BE2C (cell line): ENCODE results near the gene USP19.

Source experiments
- DNase-seq: peaks from one replicate; pipeline ENCODE4 v3.0.0-alpha.2; 2020
- H3K27me3 ChIP-seq: fragments of 250-450 bp; sonication (Bioruptor Pico); 2 replicates; pipeline ENCODE4 v1.5.1; 2020; ENCODE audit warnings: mild to moderate bottlenecking
- H3K36me3 ChIP-seq: fragments of 250-450 bp; sonication (Bioruptor Pico); 2 replicates; pipeline ENCODE4 v1.5.1; 2020; ENCODE audit warnings: mild to moderate bottlenecking
- H3K4me1 ChIP-seq: fragments of 250-450 bp; sonication (Bioruptor Pico); 2 replicates; pipeline ENCODE4 v1.5.1; 2020
- H3K4me3 ChIP-seq: 2 replicates; pipeline ENCODE4 v1.5.1; 2011; ENCODE audit warnings: low read depth, low read length
- H3K9me3 ChIP-seq: fragments of 250-450 bp; sonication (Bioruptor Pico); 2 replicates; pipeline ENCODE4 v1.5.1; 2020
- TF ChIP-seq, protein P1 (sequence below): IDR thresholded peaks from 2 replicates; pipeline ENCODE4 v1.5.1; 2012; ENCODE audit warnings: mild to moderate bottlenecking, low read depth, low read length

USP19 gene

DNA sequence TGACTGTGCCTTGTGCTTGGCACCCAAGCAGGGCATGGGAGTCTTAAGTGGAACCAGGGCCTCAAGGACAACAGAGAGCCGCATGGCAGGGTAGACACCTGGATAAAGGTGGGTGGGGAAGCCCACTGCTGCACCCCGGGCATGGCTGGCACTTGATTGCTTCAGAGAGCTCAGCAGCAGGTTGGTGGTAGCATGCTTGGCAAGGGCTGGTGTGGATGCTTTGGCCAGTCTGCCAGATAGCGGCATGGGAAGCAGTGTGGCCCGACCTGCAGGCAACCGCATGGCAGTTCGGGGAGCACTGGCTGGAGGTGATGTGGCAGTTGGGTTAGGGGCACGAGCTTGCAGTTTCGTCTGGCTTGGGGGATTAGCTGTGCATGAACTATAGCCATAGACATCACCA, 43.0 kb upstream of the USP19 start:
- no peaks in the 10 kb centered on the region for H3K27me3 ChIP-seq

DNA sequence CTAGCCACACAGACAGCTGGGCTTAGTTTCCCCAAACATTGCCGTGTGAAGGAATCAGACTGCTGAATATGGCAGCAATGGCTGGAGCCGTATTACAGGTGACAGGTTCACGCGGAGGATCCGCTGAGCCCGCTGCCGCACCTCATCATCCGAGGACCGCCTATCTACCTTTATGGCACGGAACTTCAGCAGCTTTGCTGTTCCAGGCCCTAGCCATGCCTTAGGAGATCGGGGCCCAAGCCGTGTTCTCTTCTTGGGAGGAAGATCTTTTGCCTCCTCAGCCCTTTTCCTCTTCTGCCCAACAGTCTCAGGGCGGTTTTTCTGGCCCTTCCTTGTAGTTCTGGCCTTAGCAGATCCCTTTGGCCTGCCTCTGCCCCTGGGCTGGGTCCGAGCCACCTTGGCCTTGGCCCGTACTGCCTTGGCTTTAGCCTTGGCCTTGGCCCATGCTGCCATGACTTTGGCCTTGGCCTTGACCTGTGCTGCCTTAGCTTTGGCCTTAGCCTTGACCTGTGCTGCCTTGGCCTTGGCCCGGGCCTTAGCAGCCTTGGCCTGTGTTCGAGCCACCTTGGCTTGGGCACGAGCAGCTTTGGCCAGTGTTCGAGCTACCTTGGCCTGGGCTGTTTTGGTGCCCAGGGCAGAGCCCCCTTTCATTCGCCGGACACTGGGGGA, 42.3 kb upstream of the USP19 start:
- TF ChIP-seq, protein P1, sequence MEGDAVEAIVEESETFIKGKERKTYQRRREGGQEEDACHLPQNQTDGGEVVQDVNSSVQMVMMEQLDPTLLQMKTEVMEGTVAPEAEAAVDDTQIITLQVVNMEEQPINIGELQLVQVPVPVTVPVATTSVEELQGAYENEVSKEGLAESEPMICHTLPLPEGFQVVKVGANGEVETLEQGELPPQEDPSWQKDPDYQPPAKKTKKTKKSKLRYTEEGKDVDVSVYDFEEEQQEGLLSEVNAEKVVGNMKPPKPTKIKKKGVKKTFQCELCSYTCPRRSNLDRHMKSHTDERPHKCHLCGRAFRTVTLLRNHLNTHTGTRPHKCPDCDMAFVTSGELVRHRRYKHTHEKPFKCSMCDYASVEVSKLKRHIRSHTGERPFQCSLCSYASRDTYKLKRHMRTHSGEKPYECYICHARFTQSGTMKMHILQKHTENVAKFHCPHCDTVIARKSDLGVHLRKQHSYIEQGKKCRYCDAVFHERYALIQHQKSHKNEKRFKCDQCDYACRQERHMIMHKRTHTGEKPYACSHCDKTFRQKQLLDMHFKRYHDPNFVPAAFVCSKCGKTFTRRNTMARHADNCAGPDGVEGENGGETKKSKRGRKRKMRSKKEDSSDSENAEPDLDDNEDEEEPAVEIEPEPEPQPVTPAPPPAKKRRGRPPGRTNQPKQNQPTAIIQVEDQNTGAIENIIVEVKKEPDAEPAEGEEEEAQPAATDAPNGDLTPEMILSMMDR, result no peak
- Histone ChIP-seq H3K9me3 (no peaks in the 10 kb centered on the region), H3K4me3 (no peak overlapping the region), H3K36me3 (peaks cover 3% of the 10 kb centered on the region; the same call in 1 of the 2 replicates), H3K4me1 (no peaks in the 10 kb centered on the region), H3K27me3 (no peaks in the 10 kb centered on the region)
- DNase-seq, result no peak

More for the DNA sequence above, 43.0 kb upstream of the USP19 start:
- TF ChIP-seq, protein P1, result no peak
- Histone ChIP-seq H3K9me3 (no peaks in the 10 kb centered on the region), H3K36me3 (peaks cover 3% of the 10 kb centered on the region; the same call in 1 of the 2 replicates), H3K4me3 (no peak overlapping the region), H3K4me1 (no peaks in the 10 kb centered on the region)
- no peak for DNase-seq

GRCh38 chr3:49161808-49162530, 41.3 kb upstream of the USP19 start:
- no peaks in the 10 kb centered on the region for H3K27me3 ChIP-seq
- TF ChIP-seq, protein P1, result no peak
- no peaks in the 10 kb centered on the region for H3K4me1 ChIP-seq
- no peaks in the 10 kb centered on the region for H3K9me3 ChIP-seq
- H3K36me3 ChIP-seq, result peaks cover 3% of the 10 kb centered on the region; the same call in 1 of the 2 replicates
- H3K4me3 ChIP-seq, result no peak overlapping the region
- DNase-seq, result no peak

DNA sequence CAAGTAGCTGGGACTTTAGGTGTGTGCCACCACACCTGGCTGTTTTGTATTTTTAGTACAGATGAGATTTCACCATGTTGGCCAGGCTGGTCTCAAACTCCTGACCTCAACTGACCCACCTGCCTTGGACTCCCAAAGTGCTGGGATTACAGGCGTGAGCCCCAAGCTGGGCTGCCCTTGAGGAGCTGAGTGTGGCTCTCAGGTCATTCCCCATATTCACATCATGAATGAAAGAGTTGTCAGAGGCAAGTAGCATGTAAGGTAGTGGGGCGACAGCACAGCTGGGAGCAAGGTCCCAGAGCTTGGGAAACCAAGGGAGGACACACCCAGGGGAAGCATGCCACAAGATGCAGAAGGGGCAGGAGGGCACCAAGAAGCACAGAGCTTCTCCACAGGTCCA, 40.6 kb upstream of the USP19 start:
- Histone ChIP-seq H3K36me3 (peaks cover 3% of the 10 kb centered on the region; the same call in 1 of the 2 replicates), H3K4me1 (no peaks in the 10 kb centered on the region), H3K9me3 (no peaks in the 10 kb centered on the region), H3K27me3 (no peaks in the 10 kb centered on the region), H3K4me3 (no peak overlapping the region)
- TF ChIP-seq, protein P1, result no peak
- DNase-seq, result no peak

DNA sequence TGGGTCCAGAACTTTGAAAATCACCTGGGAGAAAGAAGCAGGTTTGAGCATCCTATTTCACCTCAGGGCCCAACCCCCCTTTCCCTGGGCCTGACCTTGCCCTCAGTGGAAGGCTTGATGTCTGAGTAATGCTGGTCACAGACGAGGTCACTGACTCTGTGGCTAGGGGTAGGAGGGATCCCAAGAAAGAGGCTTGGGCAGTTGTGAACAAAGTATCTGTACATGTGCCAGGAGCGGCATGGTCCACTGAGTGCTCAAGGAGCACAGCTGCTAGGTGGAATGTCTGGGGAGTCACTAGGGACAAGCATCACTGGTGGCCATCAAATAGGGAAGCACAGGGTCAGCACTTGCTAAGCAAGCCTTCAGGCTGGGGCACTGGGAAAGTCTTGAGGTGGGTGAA, 38.2 kb upstream of the USP19 start:
- Histone ChIP-seq H3K36me3 (peaks cover 3% of the 10 kb centered on the region; the same call in 1 of the 2 replicates), H3K4me1 (no peaks in the 10 kb centered on the region), H3K27me3 (no peaks in the 10 kb centered on the region), H3K4me3 (no peak overlapping the region), H3K9me3 (no peaks in the 10 kb centered on the region)
- TF ChIP-seq, protein P1, result no peak
- no peak for DNase-seq
